Dedifferentiated amniotic fluid mesenchymal stem cell (primary cell): ENCODE measurements around the gene ACTR10.

Experiments used
- DNase-seq: peaks from one replicate; pipeline ENCODE4 v3.0.0-alpha.2; 2016; ENCODE audit errors: extremely low spot score

The ACTR10 gene

GRCh38 chr14:58281969-58282368 lies 82.0 kb downstream of the ACTR10 start:
- DNase-seq = no peak

GRCh38 chr14:58282925-58283593 lies 83.1 kb downstream of the ACTR10 start:
- DNase-seq = no peak

GRCh38 chr14:58283730-58284129 lies 83.8 kb downstream of the ACTR10 start:
- DNase-seq = no peak

- no peak for DNase-seq
Measured at GRCh38 chr14:58285132-58285531, 85.2 kb downstream of the ACTR10 start.
